ENCODE measurements around the gene PTK7.

DNA sequence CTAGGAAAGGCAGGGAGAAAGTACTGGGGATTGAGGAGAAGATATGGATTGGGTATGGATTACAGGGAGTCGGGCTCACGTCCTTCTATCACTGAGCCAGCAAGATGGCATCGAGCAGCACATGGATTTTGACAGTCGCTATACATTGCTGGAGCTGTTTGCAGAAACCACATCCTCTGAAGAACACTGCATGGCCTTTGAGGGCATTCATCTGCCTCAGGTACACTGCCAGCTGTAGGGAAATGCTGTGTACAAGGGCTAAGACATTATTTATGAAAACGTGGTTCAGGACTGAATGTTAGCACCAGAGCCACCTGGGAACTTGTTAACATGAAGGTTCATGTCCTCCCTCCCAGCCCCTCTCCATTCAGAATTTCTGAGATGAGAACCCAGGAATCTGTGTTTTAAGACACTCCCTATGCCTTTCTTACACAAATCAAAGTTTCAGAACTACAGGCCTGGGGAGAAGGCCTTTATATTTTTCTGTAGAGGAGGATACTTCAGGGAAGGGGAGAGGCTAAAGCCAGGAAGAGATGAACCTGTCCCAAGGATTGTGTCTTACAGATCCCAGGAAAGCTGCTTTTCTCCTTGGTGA lies 109.4 kb downstream of the PTK7 start:
- TF ChIP-seq, protein P1, sequence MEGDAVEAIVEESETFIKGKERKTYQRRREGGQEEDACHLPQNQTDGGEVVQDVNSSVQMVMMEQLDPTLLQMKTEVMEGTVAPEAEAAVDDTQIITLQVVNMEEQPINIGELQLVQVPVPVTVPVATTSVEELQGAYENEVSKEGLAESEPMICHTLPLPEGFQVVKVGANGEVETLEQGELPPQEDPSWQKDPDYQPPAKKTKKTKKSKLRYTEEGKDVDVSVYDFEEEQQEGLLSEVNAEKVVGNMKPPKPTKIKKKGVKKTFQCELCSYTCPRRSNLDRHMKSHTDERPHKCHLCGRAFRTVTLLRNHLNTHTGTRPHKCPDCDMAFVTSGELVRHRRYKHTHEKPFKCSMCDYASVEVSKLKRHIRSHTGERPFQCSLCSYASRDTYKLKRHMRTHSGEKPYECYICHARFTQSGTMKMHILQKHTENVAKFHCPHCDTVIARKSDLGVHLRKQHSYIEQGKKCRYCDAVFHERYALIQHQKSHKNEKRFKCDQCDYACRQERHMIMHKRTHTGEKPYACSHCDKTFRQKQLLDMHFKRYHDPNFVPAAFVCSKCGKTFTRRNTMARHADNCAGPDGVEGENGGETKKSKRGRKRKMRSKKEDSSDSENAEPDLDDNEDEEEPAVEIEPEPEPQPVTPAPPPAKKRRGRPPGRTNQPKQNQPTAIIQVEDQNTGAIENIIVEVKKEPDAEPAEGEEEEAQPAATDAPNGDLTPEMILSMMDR (IDR thresholded peaks at IDR 0.05), result no peak
- no peak for TF ChIP-seq EZH2 (IDR thresholded peaks at IDR 0.05; ENCODE audit: borderline replicate concordance, insufficient read depth, low read depth, low read length, poor library complexity, severe bottlenecking)
